Gastroesophageal sphincter (tissue), 4 donors: ENCODE data around the gene PSME2. TPM values are rescaled to one million over a fixed set of nuclear protein-coding genes. Genes with fewer than 3 reads are reported as not detected.

Experiments used
- ATAC-seq: fragments of 150-250 bp; one replicate; pipeline ENCODE4 v1.9.1; 2016; ENCODE audit warnings: mild to moderate bottlenecking, moderate library complexity
- H3K27ac ChIP-seq, 4 donors: fragments of 200-600 bp; sonication (generic) in 3 of 4; 1 replicate in 3 of 4; 2 replicates in 1 of 4; pipeline ENCODE4 v1.5.1; 2016 to 2019
- H3K27me3 ChIP-seq: fragments of 200-600 bp; sonication (generic); one replicate; pipeline ENCODE4 v1.5.1; 2019
- H3K36me3 ChIP-seq, 2 donors: fragments of 200-600 bp; sonication (generic); one replicate each; pipeline ENCODE4 v1.5.1; 2019; ENCODE audit warnings: control low read depth in 1 of 2
- H3K4me1 ChIP-seq, 3 donors: fragments of 200-600 bp; sonication (generic); 1 replicate in 2 of 3; 2 replicates in 1 of 3; pipeline ENCODE4 v1.5.1; 2016 to 2019; ENCODE audit warnings: control low read depth in 2 of 3
- H3K4me3 ChIP-seq, 2 donors: fragments of 200-600 bp; sonication (generic); one replicate each; pipeline ENCODE4 v1.5.1; 2019; ENCODE audit warnings: mild to moderate bottlenecking in 1 of 2, moderate library complexity in 1 of 2
- H3K9me3 ChIP-seq, 3 donors: fragments of 200-600 bp; sonication (generic); one replicate each; pipeline ENCODE4 v1.5.1; 2017 to 2019; ENCODE audit warnings: control low read depth in 2 of 3
- EP300 ChIP-seq: sonication (generic); formaldehyde crosslinking; IDR thresholded peaks from one replicate; pipeline ENCODE4 v1.6.1; 2017; ENCODE audit warnings: antibody characterized with exemption, mild to moderate bottlenecking
- POLR2A ChIP-seq, 2 donors: fragments of 450-650 bp; IDR thresholded peaks; one replicate each; pipeline ENCODE4 v1.6.1; 2017; ENCODE audit warnings: antibody characterized with exemption in 2 of 2, mild to moderate bottlenecking in 2 of 2, moderate library complexity in 1 of 2
- POLR2AphosphoS5 ChIP-seq: sonication (generic); formaldehyde crosslinking; IDR thresholded peaks from one replicate; pipeline ENCODE4 v1.6.1; 2017; ENCODE audit warnings: antibody characterized with exemption
- WGBS, 2 donors: methylation state at CpG; one replicate each; pipeline ENCODE4 v1.1.5; 2018; ENCODE audit warnings: low coverage in 1 of 2; 5-methylcytosine and 5-hydroxymethylcytosine counted together
- total RNA-seq, 4 donors: library from RNA; depleted of rRNA; stranded (reverse); fragments of >200 nt; gene quantifications; one replicate each; pipeline ENCODE4 v1.1.0, GENCODE V29; 2016
- TF ChIP-seq, protein P1 (sequence below), 4 experiments: fragments of 200-600 bp in 2 of 4; fragments of 450-650 bp in 2 of 4; sonication (generic) in 1 of 4; IDR thresholded peaks; one replicate each; pipeline ENCODE4 v1.5.1; 2017 to 2019; ENCODE audit warnings: antibody characterized with exemption in 4 of 4, mild to moderate bottlenecking in 2 of 4, moderate library complexity in 2 of 4

Gene PSME2
- total RNA-seq, 4 donors from 2014 or later = 41.4 to 52.3 (median 42.0) TPM

GRCh38 chr14:24145219-24145618 lies 1.2 kb downstream of the PSME2 start:
- Histone ChIP-seq H3K27me3 (no peaks in the 10 kb centered on the region), H3K9me3 (no peaks in the 10 kb centered on the region), H3K4me1 (peaks cover 0 to 73% (median 25%) of the 10 kb centered on the region in 3 donors), H3K27ac (peak overlapping the region in 3 of 4 donors; percentile 15 to 91 (median 91)), H3K36me3 (peaks cover 0 to 19% of the 10 kb centered on the region in 2 donors), H3K4me3 (no peak overlapping the region)
- no peak for ATAC-seq
- no peak for TF ChIP-seq POLR2A (IDR thresholded peaks at IDR 0.05)
- no peak for TF ChIP-seq POLR2AphosphoS5
- TF ChIP-seq, protein P1, sequence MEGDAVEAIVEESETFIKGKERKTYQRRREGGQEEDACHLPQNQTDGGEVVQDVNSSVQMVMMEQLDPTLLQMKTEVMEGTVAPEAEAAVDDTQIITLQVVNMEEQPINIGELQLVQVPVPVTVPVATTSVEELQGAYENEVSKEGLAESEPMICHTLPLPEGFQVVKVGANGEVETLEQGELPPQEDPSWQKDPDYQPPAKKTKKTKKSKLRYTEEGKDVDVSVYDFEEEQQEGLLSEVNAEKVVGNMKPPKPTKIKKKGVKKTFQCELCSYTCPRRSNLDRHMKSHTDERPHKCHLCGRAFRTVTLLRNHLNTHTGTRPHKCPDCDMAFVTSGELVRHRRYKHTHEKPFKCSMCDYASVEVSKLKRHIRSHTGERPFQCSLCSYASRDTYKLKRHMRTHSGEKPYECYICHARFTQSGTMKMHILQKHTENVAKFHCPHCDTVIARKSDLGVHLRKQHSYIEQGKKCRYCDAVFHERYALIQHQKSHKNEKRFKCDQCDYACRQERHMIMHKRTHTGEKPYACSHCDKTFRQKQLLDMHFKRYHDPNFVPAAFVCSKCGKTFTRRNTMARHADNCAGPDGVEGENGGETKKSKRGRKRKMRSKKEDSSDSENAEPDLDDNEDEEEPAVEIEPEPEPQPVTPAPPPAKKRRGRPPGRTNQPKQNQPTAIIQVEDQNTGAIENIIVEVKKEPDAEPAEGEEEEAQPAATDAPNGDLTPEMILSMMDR (IDR thresholded peaks at IDR 0.05) = no peak
- no peak for TF ChIP-seq EP300
- no CpG with 5 or more reads among the region's 2 CpGs for WGBS, 2 donors

- Histone ChIP-seq H3K36me3 (peaks cover 0 to 14% of the 10 kb centered on the region in 2 donors), H3K4me3 (no peak overlapping the region), H3K27ac (peak overlapping the region in 1 of 4 donors; percentile 91), H3K4me1 (peaks cover 0 to 73% (median 33%) of the 10 kb centered on the region in 3 donors), H3K9me3 (no peaks in the 10 kb centered on the region), H3K27me3 (no peaks in the 10 kb centered on the region)
- ATAC-seq = no peak
- 80 to 100% methylated on average over 1 of the region's 1 CpG for WGBS, 2 donors
- TF ChIP-seq POLR2AphosphoS5 = no peak
- TF ChIP-seq, protein P1 (IDR thresholded peaks at IDR 0.05) = no peak
- TF ChIP-seq POLR2A (IDR thresholded peaks at IDR 0.05) = no peak
- TF ChIP-seq EP300 = no peak
These were observed 2.0 kb downstream of the PSME2 start for GRCh38 chr14:24144451-24144850.

DNA sequence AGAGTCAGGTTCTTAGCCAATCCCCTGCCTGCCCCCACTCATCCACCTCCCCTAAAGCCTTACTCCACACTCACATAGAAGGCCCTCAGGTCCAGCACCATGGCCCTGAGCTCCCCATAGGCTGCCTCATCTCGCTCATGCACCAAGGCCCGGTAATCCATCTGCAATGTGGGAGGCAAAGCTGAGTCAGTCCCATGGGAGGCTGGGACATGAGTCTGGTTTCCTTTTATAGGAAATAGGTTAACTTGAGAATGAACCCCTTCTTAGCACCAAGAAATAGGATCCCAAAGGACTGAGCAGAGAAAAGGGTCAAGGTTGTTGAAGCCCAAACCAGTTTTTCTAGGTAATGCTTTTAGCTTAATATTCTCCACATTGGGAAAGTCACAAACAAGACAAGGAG lies 2.9 kb downstream of the PSME2 start:
- no peaks in the 10 kb centered on the region for H3K27me3 ChIP-seq
- no peak for ATAC-seq
- TF ChIP-seq EP300 (no peak), POLR2A (IDR thresholded peaks at IDR 0.05) (no peak), POLR2AphosphoS5 (no peak)
- TF ChIP-seq, protein P1 (IDR thresholded peaks at IDR 0.05) = no peak
- no peak overlapping the region for H3K27ac ChIP-seq
- WGBS, 2 donors = no CpG with 5 or more reads among the region's 2 CpGs
- H3K36me3 ChIP-seq = peaks cover 0 to 14% of the 10 kb centered on the region in 2 donors
- H3K4me3 ChIP-seq = no peak overlapping the region
- peaks cover 0 to 73% (median 34%) of the 10 kb centered on the region in 3 donors for H3K4me1 ChIP-seq
- H3K9me3 ChIP-seq = no peaks in the 10 kb centered on the region

DNA sequence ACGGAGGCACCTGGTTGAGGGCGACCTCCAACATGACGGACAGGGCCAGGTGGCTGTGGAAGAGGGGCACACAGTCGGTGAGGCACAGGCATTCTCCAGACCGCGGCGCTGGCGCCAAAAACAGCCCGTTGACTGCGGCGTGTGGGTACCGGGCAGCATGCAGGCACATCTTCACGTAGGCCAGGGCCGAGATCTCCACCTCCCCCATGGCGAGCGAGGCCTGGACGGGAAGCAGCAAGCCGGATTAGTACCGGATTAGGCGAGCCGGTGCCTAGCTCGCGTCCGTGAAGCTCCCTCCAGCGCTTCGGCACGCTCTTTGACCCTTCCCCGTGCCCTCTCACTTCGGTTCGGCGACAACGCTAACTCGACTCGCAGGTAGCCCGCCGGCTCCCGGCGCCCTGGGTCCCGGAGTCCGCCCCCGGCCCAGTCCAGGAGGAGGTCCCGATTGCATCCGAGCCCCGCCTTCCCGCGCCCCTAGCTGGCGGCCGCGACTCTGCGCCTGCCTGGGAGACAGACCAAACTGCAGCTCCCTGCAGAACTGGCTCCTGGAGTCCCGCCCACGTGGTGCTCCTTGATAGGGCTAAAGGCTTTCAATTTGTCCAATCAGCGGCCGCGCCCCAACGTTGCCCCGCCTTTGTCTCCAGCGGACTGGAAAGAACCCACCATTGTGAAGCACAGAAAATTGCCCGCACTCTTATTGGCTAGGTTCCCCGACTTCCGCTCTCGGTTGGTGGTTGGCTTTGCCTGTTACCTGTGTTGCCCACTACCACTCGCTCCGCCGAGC lies 5.1 kb downstream of the PSME2 start, which contains the start of gene EMC9:
TSS of gene EMC9 (minus strand) at position 495 of the 784 bp plus-strand sequence. CDS start at position 208, 287 bp downstream.
- Histone ChIP-seq H3K4me1 (peaks cover 0 to 86% (median 39%) of the 10 kb centered on the region in 3 donors), H3K27ac (peak within 1 kb of the TSS; percentile 72 to 94 (median 94)), H3K4me3 (peak within 1 kb of the TSS; percentile 41 to 89), H3K27me3 (no peaks in the 10 kb centered on the region), H3K9me3 (no peaks in the 10 kb centered on the region), H3K36me3 (peaks cover 0 to 28% of the 10 kb centered on the region in 2 donors)
- no CpG with 5 or more reads among the region's 65 CpGs for WGBS, 2 donors
- ATAC-seq = peak; percentile 97
- TF ChIP-seq EP300 (no peak), POLR2AphosphoS5 (peak; percentile 48), POLR2A (IDR thresholded peaks at IDR 0.05) (peak; percentile 68 to 78)
- TF ChIP-seq, protein P1 (IDR thresholded peaks at IDR 0.05) = peak in 3 of 4 experiments; percentile 65 to 83 (median 73)
